ENCODE results near the gene GPRIN1. TPM values are rescaled to one million over a fixed set of nuclear protein-coding genes. Genes with fewer than 3 reads are reported as not detected.

The GPRIN1 gene
- polyA plus RNA-seq, 1 of the 3 experiments (the other 2 are of a cell fraction), result 6.6 TPM

DNA sequence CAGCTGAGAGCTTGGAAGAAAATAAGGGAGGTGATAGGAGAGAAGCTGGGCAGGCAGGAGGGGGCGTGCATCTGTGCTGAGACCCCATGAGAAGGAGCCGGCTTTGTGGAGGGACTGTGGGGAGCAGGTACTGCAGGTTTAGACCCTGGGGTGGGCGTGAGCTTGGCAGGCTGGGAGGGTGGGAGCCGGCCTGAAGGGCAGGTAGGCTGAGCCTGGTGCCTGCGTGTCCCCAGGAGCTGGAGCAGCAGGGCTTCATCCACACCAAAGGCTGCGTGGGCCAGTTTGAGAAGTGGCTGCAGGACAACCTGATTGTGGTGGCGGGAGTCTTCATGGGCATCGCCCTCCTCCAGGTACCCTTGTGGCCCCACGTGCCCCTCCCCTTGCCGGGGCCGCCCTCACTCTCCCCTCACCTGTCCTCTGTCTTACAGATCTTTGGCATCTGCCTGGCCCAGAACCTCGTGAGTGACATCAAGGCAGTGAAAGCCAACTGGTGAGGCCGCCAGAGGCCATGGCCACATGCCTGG lies 46.6 kb upstream of the GPRIN1 start (continued):
- no peak for TF ChIP-seq NFIC (IDR thresholded peaks at IDR 0.05; ENCODE audit: borderline replicate concordance)

DNA sequence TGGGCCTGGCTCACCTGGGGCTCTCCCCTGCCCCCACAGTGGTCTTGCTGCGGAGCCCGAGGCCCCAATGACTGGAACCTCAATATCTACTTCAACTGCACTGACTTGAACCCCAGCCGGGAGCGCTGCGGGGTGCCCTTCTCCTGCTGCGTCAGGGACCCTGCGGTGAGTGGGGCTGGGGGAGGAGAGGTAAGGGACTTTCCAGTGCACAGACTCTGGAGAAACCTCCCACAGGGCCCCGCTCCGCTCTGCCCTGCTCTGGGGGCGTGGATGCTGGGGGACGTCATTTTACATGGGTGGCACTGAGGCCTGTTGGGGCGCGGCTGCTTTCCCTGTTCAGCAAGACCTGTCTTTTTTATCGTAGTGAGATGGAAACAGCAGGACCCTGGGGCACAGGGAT lies 44.9 kb upstream of the GPRIN1 start:
- 92% methylated on average over 8 of the region's 14 CpGs for WGBS (ENCODE audit: low lambda C conversion rate)
- Histone ChIP-seq H3F3A (replicated peaks; ENCODE audit: insufficient read depth) (no peaks in the 10 kb centered on the region), H3K4me1 (ENCODE audit: control insufficient read depth in 1 of 2, insufficient read depth in 2 of 2, low read depth in 1 of 2, low read length in 1 of 2) (peaks cover 0 to 38% of the 10 kb centered on the region in 2 experiments; a peak in 1 of 4 replicates), H3K36me3 (replicated peaks in 1 of 2; ENCODE audit: control insufficient read depth in 1 of 2, insufficient read depth in 2 of 2, low read length in 1 of 2) (peaks cover 4 to 29% of the 10 kb centered on the region in 2 experiments), H3K4me2 (no peak overlapping the region), H4K20me1 (ENCODE audit: insufficient read depth) (peaks cover 28% of the 10 kb centered on the region), H3K27ac (ENCODE audit: low read depth in 2 of 2, low read length in 1 of 2) (no peak overlapping the region), H3K9me3 (no peaks in the 10 kb centered on the region), H2AFZ (ENCODE audit: low read depth) (no peak overlapping the region), H3K9me2 (no peaks in the 10 kb centered on the region), H3K79me2 (ENCODE audit: insufficient read depth) (peaks cover 21% of the 10 kb centered on the region), H3K27me3 (ENCODE audit: insufficient read depth) (no peaks in the 10 kb centered on the region), H3K9ac (no peak overlapping the region), H3K4me3 (ENCODE audit: low read depth in 2 of 2, low read length in 1 of 2) (no peak overlapping the region)
- POLR2A ChIA-PET, result no interaction called here
- no peak for DNase-seq
- TF ChIP-seq, protein P1, sequence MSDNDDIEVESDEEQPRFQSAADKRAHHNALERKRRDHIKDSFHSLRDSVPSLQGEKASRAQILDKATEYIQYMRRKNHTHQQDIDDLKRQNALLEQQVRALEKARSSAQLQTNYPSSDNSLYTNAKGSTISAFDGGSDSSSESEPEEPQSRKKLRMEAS (IDR thresholded peaks at IDR 0.05; ENCODE audit: low read depth), result no peak
- TF ChIP-seq EZH2phosphoT487 (IDR thresholded peaks at IDR 0.05; ENCODE audit: borderline replicate concordance, low read depth), result no peak
- TF ChIP-seq FOSL2 (IDR thresholded peaks at IDR 0.05; ENCODE audit: borderline replicate concordance, low read depth), result no peak
- no peak for TF ChIP-seq FOXM1 (IDR thresholded peaks at IDR 0.05; ENCODE audit: low read depth)
- TF ChIP-seq GABPA (IDR thresholded peaks at IDR 0.05; ENCODE audit: low read depth), result no peak
- TF ChIP-seq, protein P2, sequence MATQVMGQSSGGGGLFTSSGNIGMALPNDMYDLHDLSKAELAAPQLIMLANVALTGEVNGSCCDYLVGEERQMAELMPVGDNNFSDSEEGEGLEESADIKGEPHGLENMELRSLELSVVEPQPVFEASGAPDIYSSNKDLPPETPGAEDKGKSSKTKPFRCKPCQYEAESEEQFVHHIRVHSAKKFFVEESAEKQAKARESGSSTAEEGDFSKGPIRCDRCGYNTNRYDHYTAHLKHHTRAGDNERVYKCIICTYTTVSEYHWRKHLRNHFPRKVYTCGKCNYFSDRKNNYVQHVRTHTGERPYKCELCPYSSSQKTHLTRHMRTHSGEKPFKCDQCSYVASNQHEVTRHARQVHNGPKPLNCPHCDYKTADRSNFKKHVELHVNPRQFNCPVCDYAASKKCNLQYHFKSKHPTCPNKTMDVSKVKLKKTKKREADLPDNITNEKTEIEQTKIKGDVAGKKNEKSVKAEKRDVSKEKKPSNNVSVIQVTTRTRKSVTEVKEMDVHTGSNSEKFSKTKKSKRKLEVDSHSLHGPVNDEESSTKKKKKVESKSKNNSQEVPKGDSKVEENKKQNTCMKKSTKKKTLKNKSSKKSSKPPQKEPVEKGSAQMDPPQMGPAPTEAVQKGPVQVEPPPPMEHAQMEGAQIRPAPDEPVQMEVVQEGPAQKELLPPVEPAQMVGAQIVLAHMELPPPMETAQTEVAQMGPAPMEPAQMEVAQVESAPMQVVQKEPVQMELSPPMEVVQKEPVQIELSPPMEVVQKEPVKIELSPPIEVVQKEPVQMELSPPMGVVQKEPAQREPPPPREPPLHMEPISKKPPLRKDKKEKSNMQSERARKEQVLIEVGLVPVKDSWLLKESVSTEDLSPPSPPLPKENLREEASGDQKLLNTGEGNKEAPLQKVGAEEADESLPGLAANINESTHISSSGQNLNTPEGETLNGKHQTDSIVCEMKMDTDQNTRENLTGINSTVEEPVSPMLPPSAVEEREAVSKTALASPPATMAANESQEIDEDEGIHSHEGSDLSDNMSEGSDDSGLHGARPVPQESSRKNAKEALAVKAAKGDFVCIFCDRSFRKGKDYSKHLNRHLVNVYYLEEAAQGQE (IDR thresholded peaks at IDR 0.05; ENCODE audit: low read depth, low read length), result no peak
- no peak for TF ChIP-seq CHD2 (IDR thresholded peaks at IDR 0.05; ENCODE audit: low read length, partially characterized antibody)
- TF ChIP-seq RXRA (IDR thresholded peaks at IDR 0.05; ENCODE audit: borderline replicate concordance, low read depth), result no peak
- TF ChIP-seq, protein P3, sequence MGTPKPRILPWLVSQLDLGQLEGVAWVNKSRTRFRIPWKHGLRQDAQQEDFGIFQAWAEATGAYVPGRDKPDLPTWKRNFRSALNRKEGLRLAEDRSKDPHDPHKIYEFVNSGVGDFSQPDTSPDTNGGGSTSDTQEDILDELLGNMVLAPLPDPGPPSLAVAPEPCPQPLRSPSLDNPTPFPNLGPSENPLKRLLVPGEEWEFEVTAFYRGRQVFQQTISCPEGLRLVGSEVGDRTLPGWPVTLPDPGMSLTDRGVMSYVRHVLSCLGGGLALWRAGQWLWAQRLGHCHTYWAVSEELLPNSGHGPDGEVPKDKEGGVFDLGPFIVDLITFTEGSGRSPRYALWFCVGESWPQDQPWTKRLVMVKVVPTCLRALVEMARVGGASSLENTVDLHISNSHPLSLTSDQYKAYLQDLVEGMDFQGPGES (IDR thresholded peaks at IDR 0.05; ENCODE audit: low read depth, low read length), result no peak
- TF ChIP-seq NRF1 (IDR thresholded peaks at IDR 0.05; ENCODE audit: low read depth, low read length), result no peak
- TF ChIP-seq EP300 (IDR thresholded peaks at IDR 0.05; ENCODE audit: borderline replicate concordance in 1 of 2, low read depth in 1 of 2, low read length in 1 of 2), result no peak
- TF ChIP-seq NFIC (IDR thresholded peaks at IDR 0.05; ENCODE audit: borderline replicate concordance), result no peak
- TF ChIP-seq, protein P4, sequence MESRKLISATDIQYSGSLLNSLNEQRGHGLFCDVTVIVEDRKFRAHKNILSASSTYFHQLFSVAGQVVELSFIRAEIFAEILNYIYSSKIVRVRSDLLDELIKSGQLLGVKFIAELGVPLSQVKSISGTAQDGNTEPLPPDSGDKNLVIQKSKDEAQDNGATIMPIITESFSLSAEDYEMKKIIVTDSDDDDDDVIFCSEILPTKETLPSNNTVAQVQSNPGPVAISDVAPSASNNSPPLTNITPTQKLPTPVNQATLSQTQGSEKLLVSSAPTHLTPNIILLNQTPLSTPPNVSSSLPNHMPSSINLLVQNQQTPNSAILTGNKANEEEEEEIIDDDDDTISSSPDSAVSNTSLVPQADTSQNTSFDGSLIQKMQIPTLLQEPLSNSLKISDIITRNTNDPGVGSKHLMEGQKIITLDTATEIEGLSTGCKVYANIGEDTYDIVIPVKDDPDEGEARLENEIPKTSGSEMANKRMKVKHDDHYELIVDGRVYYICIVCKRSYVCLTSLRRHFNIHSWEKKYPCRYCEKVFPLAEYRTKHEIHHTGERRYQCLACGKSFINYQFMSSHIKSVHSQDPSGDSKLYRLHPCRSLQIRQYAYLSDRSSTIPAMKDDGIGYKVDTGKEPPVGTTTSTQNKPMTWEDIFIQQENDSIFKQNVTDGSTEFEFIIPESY (IDR thresholded peaks at IDR 0.05; ENCODE audit: borderline replicate concordance, low read depth), result no peak
- no peak for TF ChIP-seq JUND (IDR thresholded peaks at IDR 0.05)
- TF ChIP-seq MEF2A (IDR thresholded peaks at IDR 0.05; ENCODE audit: borderline replicate concordance, low read depth), result no peak
- TF ChIP-seq SIN3A (IDR thresholded peaks at IDR 0.05; ENCODE audit: borderline replicate concordance, low read depth, low read length), result no peak
- no peak for TF ChIP-seq RAD21 (IDR thresholded peaks at IDR 0.05; ENCODE audit: low read length)
- CTCF ChIA-PET, result no interaction called here
